IMR-90 (cell line): ENCODE data around the gene TMC3. TPM values are rescaled to one million over a fixed set of nuclear protein-coding genes. Genes with fewer than 3 reads are reported as not detected.

ENCODE experiments used
- ATAC-seq: fragments of 200-7000 bp; cut with Tn5 transposase; 2 replicates; pipeline ENCODE4 v1.9.1; 2020; ENCODE audit warnings: low read depth, mild to moderate bottlenecking, moderate library complexity
- BruUV-seq: library from RNA; stranded (reverse); fragments of 400-500 nt; replicated peaks from 2 replicates; lab custom pipeline; 2021; lab: Mats Ljungman, UMichigan
- CTCF ChIA-PET: fragments of 300-600 bp; formaldehyde crosslinking; extraction: SDS; loops from one replicate; lab custom pipeline; 2021; ENCODE audit warnings: antibody characterized with exemption; lab: Yijun Ruan, JAX
- POLR2A ChIA-PET: fragments of 300-600 bp; sonication (Branson Sonifier 250); formaldehyde crosslinking; loops from one replicate; lab custom pipeline; 2022; ENCODE audit warnings: antibody characterized with exemption; ENCODE audit not compliant: unreplicated experiment; lab: Charles Lee
- DNase-seq: peaks from one replicate; pipeline ENCODE4 v3.0.0; 2013
- H2AFZ ChIP-seq: replicated peaks from 2 replicates; pipeline ENCODE3; 2013; ENCODE audit warnings: low read length, mild to moderate bottlenecking; ENCODE audit not compliant: poor library complexity
- H2AK5ac ChIP-seq: 2 replicates; pipeline ENCODE4 v1.6.1; 2013; ENCODE audit warnings: low read depth, low read length, inconsistent platforms
- H2AK9ac ChIP-seq: replicated peaks from 2 replicates; pipeline ENCODE3; 2013; ENCODE audit warnings: mild to moderate bottlenecking, low read depth, low read length, moderate library complexity; ENCODE audit not compliant: poor library complexity
- H2BK120ac ChIP-seq: 2 replicates; pipeline ENCODE4 v1.6.1; 2013; ENCODE audit warnings: low read depth, low read length, inconsistent platforms
- H2BK15ac ChIP-seq: 3 replicates; pipeline ENCODE4 v1.6.1; 2013; ENCODE audit warnings: low read depth, low read length, inconsistent platforms
- H2BK20ac ChIP-seq: 2 replicates; pipeline ENCODE4 v1.6.1; 2013; ENCODE audit warnings: low read depth, mild to moderate bottlenecking, inconsistent platforms, low read length, moderate library complexity
- H2BK5ac ChIP-seq: 2 replicates; pipeline ENCODE4 v1.6.1; 2013; ENCODE audit warnings: mild to moderate bottlenecking, low read depth, low read length, inconsistent platforms; ENCODE audit not compliant: poor library complexity, severe bottlenecking
- H3K14ac ChIP-seq: replicated peaks from 2 replicates; pipeline ENCODE4 v1.6.1; 2013; ENCODE audit warnings: low read depth, low read length, inconsistent platforms
- H3K18ac ChIP-seq: 2 replicates; pipeline ENCODE4 v1.6.1; 2013; ENCODE audit warnings: low read depth, low read length, control low read depth
- H3K23ac ChIP-seq: 2 replicates; pipeline ENCODE4 v1.6.1; 2013; ENCODE audit warnings: low read depth, low read length, inconsistent platforms
- H3K27ac ChIP-seq: 2 replicates; pipeline ENCODE4 v1.5.1; 2013; ENCODE audit warnings: mild to moderate bottlenecking, control low read depth, low read length; ENCODE audit not compliant: insufficient read depth
- H3K27me3 ChIP-seq: 2 replicates; pipeline ENCODE4 v1.6.1; 2013; ENCODE audit warnings: low read length; ENCODE audit not compliant: control insufficient read depth, insufficient read depth
- H3K36me3 ChIP-seq: 2 replicates; pipeline ENCODE4 v1.6.1; 2013; ENCODE audit warnings: low read length, mixed read lengths; ENCODE audit not compliant: control insufficient read depth, insufficient read depth
- H3K4ac ChIP-seq: 2 replicates; pipeline ENCODE4 v1.6.1; 2013; ENCODE audit warnings: low read depth, low read length, inconsistent platforms
- H3K4me1 ChIP-seq: 2 replicates; pipeline ENCODE4 v1.6.1; 2013; ENCODE audit warnings: low read length, mixed read lengths; ENCODE audit not compliant: control insufficient read depth, insufficient read depth
- H3K4me2 ChIP-seq: 2 replicates; pipeline ENCODE4 v1.6.1; 2013; ENCODE audit warnings: low read depth, mild to moderate bottlenecking, control low read depth, low read length, moderate library complexity
- H3K4me3 ChIP-seq: 2 replicates; pipeline ENCODE4 v1.5.1; 2013; ENCODE audit warnings: low read depth, mild to moderate bottlenecking, control low read depth, low read length, moderate library complexity; ENCODE audit not compliant: insufficient read depth
- H3K56ac ChIP-seq: 2 replicates; pipeline ENCODE4 v1.6.1; 2013; ENCODE audit warnings: low read length, inconsistent platforms; ENCODE audit not compliant: insufficient read depth; ENCODE audit errors: extremely low read depth
- H3K79me1 ChIP-seq, 2 experiments: 2 replicates each; pipeline ENCODE4 v1.6.1; 2013; ENCODE audit warnings: low read length in 2 of 2, inconsistent platforms in 1 of 2, low read depth in 1 of 2
- H3K9ac ChIP-seq: 2 replicates; pipeline ENCODE4 v1.6.1; 2013; ENCODE audit warnings: low read depth, low read length, control low read depth
- H3K9me1 ChIP-seq: 2 replicates; pipeline ENCODE4 v1.6.1; 2013; ENCODE audit warnings: low read length, inconsistent platforms; ENCODE audit not compliant: insufficient read depth
- H3K9me3 ChIP-seq: 2 replicates; pipeline ENCODE4 v1.6.1; 2013; ENCODE audit warnings: low read length; ENCODE audit not compliant: control insufficient read depth, insufficient read depth
- H4K20me1 ChIP-seq: 2 replicates; pipeline ENCODE4 v1.6.1; 2013; ENCODE audit warnings: low read length, inconsistent platforms; ENCODE audit not compliant: insufficient read depth
- H4K5ac ChIP-seq: 2 replicates; pipeline ENCODE4 v1.6.1; 2013; ENCODE audit warnings: mild to moderate bottlenecking, low read depth, low read length, control low read depth
- H4K8ac ChIP-seq, 2 experiments: 2 replicates each; pipeline ENCODE4 v1.6.1; 2013; ENCODE audit warnings: low read depth in 2 of 2, low read length in 2 of 2, control low read depth in 1 of 2, inconsistent platforms in 1 of 2
- H4K91ac ChIP-seq: 2 replicates; pipeline ENCODE4 v1.6.1; 2013; ENCODE audit warnings: low read depth, low read length, inconsistent platforms; ENCODE audit not compliant: insufficient read depth
- CEBPB ChIP-seq: IDR thresholded peaks from 2 replicates; pipeline ENCODE4 v1.6.1; 2012; ENCODE audit warnings: low read depth, low read length, improper control_type of control experiment
- MAZ ChIP-seq: IDR thresholded peaks from 2 replicates; pipeline ENCODE4 v1.6.1; 2012; ENCODE audit warnings: low read depth, mild to moderate bottlenecking, low read length, improper control_type of control experiment, moderate library complexity, borderline replicate concordance
- POLR2A ChIP-seq: IDR thresholded peaks from 2 replicates; pipeline ENCODE4 v1.6.1; 2012; ENCODE audit warnings: mild to moderate bottlenecking, low read depth, low read length
- RCOR1 ChIP-seq: IDR thresholded peaks from 2 replicates; pipeline ENCODE4 v1.6.1; 2012; ENCODE audit warnings: mild to moderate bottlenecking, low read length, improper control_type of control experiment; ENCODE audit not compliant: insufficient replicate concordance
- RFX5 ChIP-seq: IDR thresholded peaks from 2 replicates; pipeline ENCODE4 v1.8.0; 2012; ENCODE audit warnings: low read depth, mild to moderate bottlenecking, low read length, moderate library complexity
- SMC3 ChIP-seq: fragments of 150-350 bp; IDR thresholded peaks from 2 replicates; pipeline ENCODE4 v1.6.1; 2016; ENCODE audit warnings: low read depth, mild to moderate bottlenecking, antibody characterized with exemption, low read length, moderate library complexity
- WGBS, 2 experiments: methylation state at CpG; one replicate each; pipeline versions ENCODE4 v1.1.5 to v1.1.7; 2013; ENCODE audit warnings: missing lambda C conversion rate in 2 of 2; ENCODE audit not compliant: insufficient read length in 1 of 2; ENCODE audit errors: extremely low coverage in 2 of 2; 5-methylcytosine and 5-hydroxymethylcytosine counted together
- dilution Hi-C: fragments of 300-500 bp; cut with HindIII; formaldehyde crosslinking; loops from one replicate; pipeline ENCODE4 v1.14.3; 2018; ENCODE audit warnings: low sequenced_read_pairs; ENCODE audit not compliant: unreplicated experiment
- in situ Hi-C: fragments of 300-500 bp; cut with MboI; formaldehyde crosslinking; loops from 3 replicates; pipeline ENCODE4 v1.14.3; 2019; ENCODE audit warnings: low sequenced_read_pairs, inconsistent platforms, mixed read lengths
- intact Hi-C: fragments of 100-400 bp; cut with micrococcal nuclease; formaldehyde crosslinking; loops from 2 replicates; pipeline ENCODE4 v1.10.0; 2022
- polyA plus RNA-seq, 3 experiments: library from polyadenylated mRNA; depleted of rRNA; stranded (reverse); fragments of >200 nt; gene quantifications; 2 replicates each; pipeline ENCODE4 v1.2.3, GENCODE V29; 2012; ENCODE audit warnings: low replicate concordance in 1 of 3
- total RNA-seq: library from RNA; depleted of rRNA; stranded (reverse); fragments of >200 nt; gene quantifications from 2 replicates; pipeline ENCODE4 v1.2.3, GENCODE V29; 2012
- TF ChIP-seq, protein P1 (sequence below): conservative IDR thresholded peaks from 2 replicates; pipeline ENCODE4 v1.5.1; 2012; ENCODE audit warnings: mild to moderate bottlenecking, low read depth, low read length, improper control_type of control experiment
- TF ChIP-seq, protein P2 (sequence below): fragments of 150-350 bp; IDR thresholded peaks from 2 replicates; pipeline ENCODE4 v1.6.1; 2016; ENCODE audit warnings: low read depth, mild to moderate bottlenecking, low read length, moderate library complexity, borderline replicate concordance
- TF ChIP-seq, protein P3 (sequence below): fragments of 150-350 bp; IDR thresholded peaks from 2 replicates; pipeline ENCODE4 v1.6.1; 2017; ENCODE audit warnings: mild to moderate bottlenecking, antibody characterized with exemption, low read length, low read depth

TMC3 gene
- total and polyA plus RNA-seq, 2 of the 4 experiments (the other 2 are of a cell fraction) = not detected

DNA sequence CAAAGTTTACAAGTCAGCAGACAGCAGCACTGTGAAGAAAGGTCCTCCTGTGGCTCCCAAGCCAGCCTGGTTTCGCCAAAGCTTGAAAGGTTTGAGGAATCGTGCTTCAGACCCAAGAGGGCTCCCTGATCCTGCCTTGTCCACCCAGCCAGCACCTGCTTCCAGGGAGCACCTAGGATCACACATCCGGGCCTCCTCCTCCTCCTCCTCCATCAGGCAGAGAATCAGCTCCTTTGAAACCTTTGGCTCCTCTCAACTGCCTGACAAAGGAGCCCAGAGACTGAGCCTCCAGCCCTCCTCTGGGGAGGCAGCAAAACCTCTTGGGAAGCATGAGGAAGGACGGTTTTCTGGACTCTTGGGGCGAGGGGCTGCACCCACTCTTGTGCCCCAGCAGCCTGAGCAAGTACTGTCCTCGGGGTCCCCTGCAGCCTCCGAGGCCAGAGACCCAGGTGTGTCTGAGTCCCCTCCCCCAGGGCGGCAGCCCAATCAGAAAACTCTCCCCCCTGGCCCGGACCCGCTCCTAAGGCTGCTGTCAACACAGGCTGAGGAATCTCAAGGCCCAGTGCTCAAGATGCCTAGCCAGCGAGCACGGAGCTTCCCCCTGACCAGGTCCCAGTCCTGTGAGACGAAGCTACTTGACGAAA lies 74.3 kb downstream of the TMC3 start:
- in situ Hi-C loops (no loop called here), intact Hi-C loops (no loop called here), dilution Hi-C loops (no loop called here)
- H2BK15ac ChIP-seq = no peak overlapping the region
- H3K56ac ChIP-seq = no peak overlapping the region
- no peak overlapping the region for H3K4me2 ChIP-seq
- CTCF ChIA-PET = no interaction called here
- H3K4me3 ChIP-seq = no peak overlapping the region
- H3K23ac ChIP-seq = no peak overlapping the region
- TF ChIP-seq, protein P1, sequence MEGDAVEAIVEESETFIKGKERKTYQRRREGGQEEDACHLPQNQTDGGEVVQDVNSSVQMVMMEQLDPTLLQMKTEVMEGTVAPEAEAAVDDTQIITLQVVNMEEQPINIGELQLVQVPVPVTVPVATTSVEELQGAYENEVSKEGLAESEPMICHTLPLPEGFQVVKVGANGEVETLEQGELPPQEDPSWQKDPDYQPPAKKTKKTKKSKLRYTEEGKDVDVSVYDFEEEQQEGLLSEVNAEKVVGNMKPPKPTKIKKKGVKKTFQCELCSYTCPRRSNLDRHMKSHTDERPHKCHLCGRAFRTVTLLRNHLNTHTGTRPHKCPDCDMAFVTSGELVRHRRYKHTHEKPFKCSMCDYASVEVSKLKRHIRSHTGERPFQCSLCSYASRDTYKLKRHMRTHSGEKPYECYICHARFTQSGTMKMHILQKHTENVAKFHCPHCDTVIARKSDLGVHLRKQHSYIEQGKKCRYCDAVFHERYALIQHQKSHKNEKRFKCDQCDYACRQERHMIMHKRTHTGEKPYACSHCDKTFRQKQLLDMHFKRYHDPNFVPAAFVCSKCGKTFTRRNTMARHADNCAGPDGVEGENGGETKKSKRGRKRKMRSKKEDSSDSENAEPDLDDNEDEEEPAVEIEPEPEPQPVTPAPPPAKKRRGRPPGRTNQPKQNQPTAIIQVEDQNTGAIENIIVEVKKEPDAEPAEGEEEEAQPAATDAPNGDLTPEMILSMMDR = no peak
- TF ChIP-seq MAZ = no peak
- TF ChIP-seq SMC3 = no peak
- TF ChIP-seq CEBPB = no peak
- TF ChIP-seq, protein P2, sequence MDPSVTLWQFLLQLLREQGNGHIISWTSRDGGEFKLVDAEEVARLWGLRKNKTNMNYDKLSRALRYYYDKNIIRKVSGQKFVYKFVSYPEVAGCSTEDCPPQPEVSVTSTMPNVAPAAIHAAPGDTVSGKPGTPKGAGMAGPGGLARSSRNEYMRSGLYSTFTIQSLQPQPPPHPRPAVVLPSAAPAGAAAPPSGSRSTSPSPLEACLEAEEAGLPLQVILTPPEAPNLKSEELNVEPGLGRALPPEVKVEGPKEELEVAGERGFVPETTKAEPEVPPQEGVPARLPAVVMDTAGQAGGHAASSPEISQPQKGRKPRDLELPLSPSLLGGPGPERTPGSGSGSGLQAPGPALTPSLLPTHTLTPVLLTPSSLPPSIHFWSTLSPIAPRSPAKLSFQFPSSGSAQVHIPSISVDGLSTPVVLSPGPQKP = no peak
- TF ChIP-seq, protein P3, sequence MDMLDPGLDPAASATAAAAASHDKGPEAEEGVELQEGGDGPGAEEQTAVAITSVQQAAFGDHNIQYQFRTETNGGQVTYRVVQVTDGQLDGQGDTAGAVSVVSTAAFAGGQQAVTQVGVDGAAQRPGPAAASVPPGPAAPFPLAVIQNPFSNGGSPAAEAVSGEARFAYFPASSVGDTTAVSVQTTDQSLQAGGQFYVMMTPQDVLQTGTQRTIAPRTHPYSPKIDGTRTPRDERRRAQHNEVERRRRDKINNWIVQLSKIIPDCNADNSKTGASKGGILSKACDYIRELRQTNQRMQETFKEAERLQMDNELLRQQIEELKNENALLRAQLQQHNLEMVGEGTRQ = no peak
- no peak for TF ChIP-seq RFX5
- no peak for TF ChIP-seq RCOR1
- TF ChIP-seq POLR2A = no peak
- POLR2A ChIA-PET = no interaction called here
- WGBS, 2 experiments = 89% methylated on average over 7 of the region's 14 CpGs; no CpG with 5 or more reads in 1 of the 2 experiments
- ATAC-seq = no peak
- peaks cover 2% of the 10 kb centered on the region for H3K4me1 ChIP-seq
- H3K9me3 ChIP-seq = no peaks in the 10 kb centered on the region
- no peak overlapping the region for H2AK5ac ChIP-seq
- peaks cover 8% of the 10 kb centered on the region for H3K9me1 ChIP-seq
- no peak for DNase-seq
- no peak overlapping the region for H3K27ac ChIP-seq
- peaks cover 23% of the 10 kb centered on the region; the same call in 1 of the 2 replicates for H3K36me3 ChIP-seq
- no peak overlapping the region for H4K8ac ChIP-seq
- H3K79me1 ChIP-seq = no peaks in the 10 kb centered on the region
- H3K14ac ChIP-seq = no peak overlapping the region
- H2BK5ac ChIP-seq = no peak overlapping the region
- no peaks in the 10 kb centered on the region for H3K27me3 ChIP-seq
- no peak overlapping the region for H2BK120ac ChIP-seq
- H3K4ac ChIP-seq = no peak overlapping the region
- no TSS peak for BruUV-seq
- H2AK9ac ChIP-seq = no peak overlapping the region
- H2BK20ac ChIP-seq = no peak overlapping the region
- H3K18ac ChIP-seq = no peak overlapping the region
- H4K91ac ChIP-seq = no peak overlapping the region
- no peaks in the 10 kb centered on the region for H4K20me1 ChIP-seq
- H2AFZ ChIP-seq = no peak overlapping the region
- H3K9ac ChIP-seq = no peak overlapping the region
- H4K5ac ChIP-seq = no peak overlapping the region
